ENCODE data around the gene GRPEL1.

Gene GRPEL1

DNA sequence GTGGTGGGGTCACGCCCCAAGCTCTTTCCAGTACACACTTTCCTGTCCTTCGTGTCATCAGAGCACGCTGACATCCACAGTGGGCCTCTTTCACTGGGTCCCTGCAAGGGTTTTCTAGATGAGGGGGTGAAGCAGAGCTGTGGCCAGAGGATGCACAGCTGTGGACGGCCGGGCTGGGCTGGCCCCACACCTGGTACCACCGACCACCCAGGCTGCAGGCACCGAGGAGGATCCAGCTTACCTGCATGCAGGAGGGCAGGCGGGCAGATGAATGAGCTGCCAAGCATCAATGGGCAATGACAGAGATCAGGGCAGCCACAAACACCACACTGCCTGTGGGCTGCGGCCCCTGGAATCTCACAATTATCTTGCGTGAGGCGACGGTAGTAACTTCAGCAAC, 9.5 kb upstream of the GRPEL1 start:
- no peaks in the 10 kb centered on the region for H3K4me1 ChIP-seq (ENCODE audit: control insufficient read depth, insufficient read depth, low read length)
- H3K27ac ChIP-seq (ENCODE audit: insufficient read depth, low read depth, low read length, poor library complexity, severe bottlenecking) = no peak overlapping the region
- H3K9me3 ChIP-seq (ENCODE audit: control insufficient read depth, low read length) = no peaks in the 10 kb centered on the region
- no peak overlapping the region for H3K4me3 ChIP-seq (ENCODE audit: insufficient read depth, low read depth, low read length)
- 93 to 94% methylated on average over 12 of the region's 12 CpGs for WGBS, 2 experiments
- no peaks in the 10 kb centered on the region for H3K36me3 ChIP-seq (ENCODE audit: control insufficient read depth, insufficient read depth, low read length)
- peaks cover 5% of the 10 kb centered on the region for H3K27me3 ChIP-seq (ENCODE audit: control insufficient read depth, insufficient read depth, low read length, poor library complexity, severe bottlenecking)

DNA sequence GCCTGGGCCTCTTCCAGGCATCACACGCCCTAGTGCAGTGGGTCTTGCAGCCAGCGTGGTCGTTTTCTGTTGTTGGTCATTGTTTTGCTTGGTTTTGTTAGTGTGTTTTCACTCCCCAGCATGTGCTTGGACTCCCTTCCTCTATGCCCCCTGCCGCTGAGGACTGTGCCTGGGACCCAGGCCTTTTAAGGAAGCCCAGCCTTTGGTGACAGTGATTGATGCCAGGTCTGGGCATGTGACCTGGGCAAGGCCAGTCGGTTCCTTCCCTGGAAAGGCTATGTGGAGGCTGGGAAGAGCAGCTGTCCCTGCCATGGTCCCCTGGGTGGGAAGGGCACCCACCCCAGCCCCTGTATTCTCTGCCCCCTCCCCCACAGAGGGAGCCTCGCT, 8.8 kb upstream of the GRPEL1 start:
- Histone ChIP-seq H3K36me3 (ENCODE audit: control insufficient read depth, insufficient read depth, low read length) (no peaks in the 10 kb centered on the region), H3K4me1 (ENCODE audit: control insufficient read depth, insufficient read depth, low read length) (no peaks in the 10 kb centered on the region), H3K9me3 (ENCODE audit: control insufficient read depth, low read length) (no peaks in the 10 kb centered on the region), H3K27me3 (ENCODE audit: control insufficient read depth, insufficient read depth, low read length, poor library complexity, severe bottlenecking) (peaks cover 11% of the 10 kb centered on the region), H3K4me3 (ENCODE audit: insufficient read depth, low read depth, low read length) (no peak overlapping the region), H3K27ac (ENCODE audit: insufficient read depth, low read depth, low read length, poor library complexity, severe bottlenecking) (no peak overlapping the region)
- 84 to 87% methylated on average over 6 of the region's 6 CpGs for WGBS, 2 experiments

DNA sequence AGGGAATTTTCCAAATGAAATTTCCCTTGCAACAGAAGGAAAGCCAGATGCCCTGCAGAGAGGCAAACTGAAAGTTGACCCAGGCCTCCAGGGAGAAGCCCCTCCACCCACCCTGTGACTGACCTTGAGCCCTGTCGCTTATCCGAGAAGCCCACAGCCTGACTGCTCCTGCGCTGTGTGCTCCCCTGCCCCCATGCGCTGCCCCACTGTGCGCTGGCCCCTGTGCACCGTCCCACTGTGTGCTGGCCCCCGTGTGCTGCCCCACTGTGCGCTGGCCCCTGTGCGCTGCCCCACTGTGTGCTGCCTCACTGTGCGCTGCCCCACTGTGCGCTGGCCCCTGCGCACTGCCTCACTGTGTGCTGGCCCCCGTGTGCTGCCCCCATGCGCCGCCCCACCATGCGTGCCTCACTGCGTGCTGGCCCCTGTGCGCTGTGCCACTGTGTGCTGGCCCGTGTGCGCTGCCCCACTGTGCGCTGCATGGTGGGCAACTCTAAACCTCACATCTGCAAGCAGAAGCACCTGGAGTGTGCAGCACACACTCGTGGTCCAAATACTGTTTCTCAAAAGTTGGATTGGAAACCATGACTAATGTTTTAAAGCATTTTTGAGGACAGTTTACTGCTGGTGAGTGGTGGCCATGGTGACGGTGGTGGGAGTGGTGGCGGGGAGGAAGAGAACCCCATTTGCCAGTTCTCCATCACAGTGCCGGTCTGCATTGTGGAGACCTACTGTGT, 8.3 kb upstream of the GRPEL1 start:
- no peaks in the 10 kb centered on the region for H3K36me3 ChIP-seq (ENCODE audit: control insufficient read depth, insufficient read depth, low read length)
- no peak overlapping the region for H3K27ac ChIP-seq (ENCODE audit: insufficient read depth, low read depth, low read length, poor library complexity, severe bottlenecking)
- H3K4me1 ChIP-seq (ENCODE audit: control insufficient read depth, insufficient read depth, low read length) = no peaks in the 10 kb centered on the region
- H3K9me3 ChIP-seq (ENCODE audit: control insufficient read depth, low read length) = no peaks in the 10 kb centered on the region
- 85 to 89% methylated on average over 25 of the region's 25 CpGs for WGBS, 2 experiments
- H3K27me3 ChIP-seq (ENCODE audit: control insufficient read depth, insufficient read depth, low read length, poor library complexity, severe bottlenecking) = peaks cover 8% of the 10 kb centered on the region
- H3K4me3 ChIP-seq (ENCODE audit: insufficient read depth, low read depth, low read length) = no peak overlapping the region

DNA sequence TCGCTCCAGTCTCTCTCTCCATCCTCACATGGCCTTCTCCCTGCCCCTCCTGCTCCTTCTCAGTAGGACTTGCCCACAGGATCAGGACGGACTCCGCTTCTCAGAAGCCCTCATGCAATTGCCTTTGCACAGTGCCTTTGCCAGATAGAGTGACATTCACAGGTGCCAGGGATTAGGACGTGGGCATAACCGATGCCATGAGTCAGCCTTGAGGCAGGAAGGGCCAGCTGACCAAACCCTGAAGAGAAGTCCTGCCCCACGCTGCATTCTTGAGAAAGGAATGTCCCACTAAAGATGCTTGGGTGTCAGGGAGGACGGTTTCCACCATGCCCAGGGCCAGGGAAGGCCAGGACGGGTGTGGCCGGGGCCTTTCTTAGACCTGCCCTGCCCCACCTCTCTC, 6.6 kb upstream of the GRPEL1 start:
- no peaks in the 10 kb centered on the region for H3K9me3 ChIP-seq (ENCODE audit: control insufficient read depth, low read length)
- H3K27me3 ChIP-seq (ENCODE audit: control insufficient read depth, insufficient read depth, low read length, poor library complexity, severe bottlenecking) = peaks cover 20% of the 10 kb centered on the region
- H3K27ac ChIP-seq (ENCODE audit: insufficient read depth, low read depth, low read length, poor library complexity, severe bottlenecking) = no peak overlapping the region
- WGBS, 2 experiments = 84 to 86% methylated on average over 9 of the region's 9 CpGs
- no peaks in the 10 kb centered on the region for H3K4me1 ChIP-seq (ENCODE audit: control insufficient read depth, insufficient read depth, low read length)
- H3K4me3 ChIP-seq (ENCODE audit: insufficient read depth, low read depth, low read length) = no peak overlapping the region
- no peaks in the 10 kb centered on the region for H3K36me3 ChIP-seq (ENCODE audit: control insufficient read depth, insufficient read depth, low read length)

DNA sequence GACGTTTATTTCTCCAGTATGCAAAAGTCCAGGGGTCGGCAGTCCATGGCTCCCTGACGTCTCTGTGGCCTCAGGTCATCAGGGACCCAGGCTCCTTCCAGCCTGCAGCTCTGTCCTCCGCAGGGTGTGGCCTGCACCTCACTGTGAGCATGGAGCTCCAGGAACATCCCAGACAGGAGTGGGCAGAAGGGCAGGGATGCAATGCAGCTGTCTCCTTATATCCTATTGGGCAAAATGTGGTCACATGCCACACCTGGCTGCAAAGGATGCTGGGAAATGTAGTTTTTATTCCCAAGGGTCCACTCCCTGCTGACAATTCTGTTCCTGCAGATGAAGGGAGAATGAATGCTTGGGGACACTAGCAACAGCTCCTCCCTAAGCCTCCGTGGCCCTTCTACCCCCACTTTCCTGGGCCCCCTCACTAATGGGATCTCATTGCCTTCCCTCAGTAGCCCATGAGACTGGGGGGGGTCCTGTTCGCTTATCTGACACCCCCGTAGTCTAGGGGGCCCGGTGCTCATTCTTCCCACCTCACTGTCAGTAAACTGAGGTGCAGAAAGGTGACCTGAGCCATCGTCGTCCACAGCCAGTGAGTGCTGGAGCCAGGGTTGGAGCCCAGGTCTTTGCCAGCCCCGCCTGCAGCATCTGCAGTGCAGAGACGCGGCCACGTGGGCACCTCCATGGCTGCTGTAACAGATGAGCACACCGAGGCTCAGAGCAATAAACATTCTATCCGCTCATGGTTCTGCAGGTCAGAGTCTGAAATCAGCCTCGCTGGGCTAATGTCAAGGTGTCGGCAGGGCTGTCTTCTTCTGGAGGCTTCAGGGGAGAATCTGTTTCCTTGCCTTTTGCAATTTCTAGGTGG, 5.9 kb upstream of the GRPEL1 start:
- Histone ChIP-seq H3K9me3 (ENCODE audit: control insufficient read depth, low read length) (no peaks in the 10 kb centered on the region), H3K27ac (ENCODE audit: insufficient read depth, low read depth, low read length, poor library complexity, severe bottlenecking) (no peak overlapping the region), H3K4me1 (ENCODE audit: control insufficient read depth, insufficient read depth, low read length) (no peaks in the 10 kb centered on the region), H3K36me3 (ENCODE audit: control insufficient read depth, insufficient read depth, low read length) (no peaks in the 10 kb centered on the region), H3K4me3 (ENCODE audit: insufficient read depth, low read depth, low read length) (no peak overlapping the region), H3K27me3 (ENCODE audit: control insufficient read depth, insufficient read depth, low read length, poor library complexity, severe bottlenecking) (peaks cover 27% of the 10 kb centered on the region)
- WGBS, 2 experiments = 77 to 79% methylated on average over 18 of the region's 18 CpGs

DNA sequence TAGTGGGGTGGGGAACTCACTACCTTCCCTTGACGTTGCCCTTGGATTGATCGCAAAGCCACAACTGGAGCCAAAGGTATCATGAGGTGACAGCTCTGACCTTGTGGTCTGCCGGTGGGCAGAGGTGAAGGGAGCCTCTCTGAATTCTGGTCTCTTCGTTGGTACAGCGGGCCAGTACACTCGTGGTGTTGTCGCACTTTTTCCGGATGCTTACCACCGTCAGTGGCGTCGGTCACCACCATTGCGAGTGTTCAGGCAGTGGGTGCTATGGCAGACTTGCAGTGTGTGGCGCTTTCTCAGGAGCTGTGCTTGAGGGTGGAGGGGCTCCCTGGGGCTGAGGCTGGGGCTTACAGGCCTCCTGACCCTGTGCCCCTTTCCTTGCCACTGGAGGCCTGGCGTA, 5.2 kb upstream of the GRPEL1 start:
- 90 to 92% methylated on average over 14 of the region's 14 CpGs for WGBS, 2 experiments
- H3K4me1 ChIP-seq (ENCODE audit: control insufficient read depth, insufficient read depth, low read length) = no peaks in the 10 kb centered on the region
- no peak overlapping the region for H3K4me3 ChIP-seq (ENCODE audit: insufficient read depth, low read depth, low read length)
- H3K9me3 ChIP-seq (ENCODE audit: control insufficient read depth, low read length) = no peaks in the 10 kb centered on the region
- H3K27me3 ChIP-seq (ENCODE audit: control insufficient read depth, insufficient read depth, low read length, poor library complexity, severe bottlenecking) = peaks cover 31% of the 10 kb centered on the region
- no peaks in the 10 kb centered on the region for H3K36me3 ChIP-seq (ENCODE audit: control insufficient read depth, insufficient read depth, low read length)
- no peak overlapping the region for H3K27ac ChIP-seq (ENCODE audit: insufficient read depth, low read depth, low read length, poor library complexity, severe bottlenecking)

DNA sequence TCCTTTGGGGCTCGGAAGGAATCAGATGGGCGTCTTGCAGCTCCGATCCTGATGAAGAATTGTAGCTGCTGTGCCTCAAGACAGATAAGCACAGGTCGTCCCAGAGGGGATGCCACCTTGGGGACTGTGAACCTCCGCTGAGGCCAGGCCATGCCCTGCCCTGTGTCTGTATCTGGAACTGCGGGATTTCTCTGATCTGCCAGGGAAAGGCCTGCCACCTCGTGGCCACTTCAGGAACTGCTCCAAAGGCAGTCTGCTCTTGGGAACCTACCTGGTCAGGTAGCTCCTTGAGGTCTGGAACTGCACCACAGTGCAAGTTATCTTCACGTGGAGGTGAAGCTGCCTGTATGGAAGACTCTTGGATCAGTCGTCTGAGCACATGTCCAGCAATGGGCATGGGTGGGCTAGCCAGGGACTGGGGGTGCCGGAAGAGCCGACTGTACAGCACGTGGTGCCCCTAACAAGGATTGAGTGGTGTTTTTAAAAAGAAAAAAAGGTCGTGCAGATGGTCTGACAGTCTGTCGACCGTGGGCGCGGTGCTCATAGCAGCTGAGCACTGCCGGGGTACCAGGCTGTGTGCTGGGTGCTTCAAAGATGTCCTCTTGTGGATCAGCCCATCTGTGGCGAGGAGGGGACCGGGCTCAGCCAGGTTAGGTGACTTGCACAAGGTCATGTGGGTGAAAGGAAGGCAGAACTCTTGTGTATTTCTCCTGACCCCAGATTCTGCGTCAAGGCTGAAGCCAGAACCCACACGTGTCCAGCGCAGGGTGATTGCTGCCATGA, 3.1 kb upstream of the GRPEL1 start:
- Histone ChIP-seq H3K27ac (ENCODE audit: insufficient read depth, low read depth, low read length, poor library complexity, severe bottlenecking) (no peak overlapping the region), H3K9me3 (ENCODE audit: control insufficient read depth, low read length) (no peaks in the 10 kb centered on the region), H3K4me3 (ENCODE audit: insufficient read depth, low read depth, low read length) (no peak overlapping the region), H3K36me3 (ENCODE audit: control insufficient read depth, insufficient read depth, low read length) (no peaks in the 10 kb centered on the region), H3K27me3 (ENCODE audit: control insufficient read depth, insufficient read depth, low read length, poor library complexity, severe bottlenecking) (peaks cover 31% of the 10 kb centered on the region), H3K4me1 (ENCODE audit: control insufficient read depth, insufficient read depth, low read length) (peaks cover 9% of the 10 kb centered on the region)
- 47 to 48% methylated on average over 23 of the region's 23 CpGs for WGBS, 2 experiments

DNA sequence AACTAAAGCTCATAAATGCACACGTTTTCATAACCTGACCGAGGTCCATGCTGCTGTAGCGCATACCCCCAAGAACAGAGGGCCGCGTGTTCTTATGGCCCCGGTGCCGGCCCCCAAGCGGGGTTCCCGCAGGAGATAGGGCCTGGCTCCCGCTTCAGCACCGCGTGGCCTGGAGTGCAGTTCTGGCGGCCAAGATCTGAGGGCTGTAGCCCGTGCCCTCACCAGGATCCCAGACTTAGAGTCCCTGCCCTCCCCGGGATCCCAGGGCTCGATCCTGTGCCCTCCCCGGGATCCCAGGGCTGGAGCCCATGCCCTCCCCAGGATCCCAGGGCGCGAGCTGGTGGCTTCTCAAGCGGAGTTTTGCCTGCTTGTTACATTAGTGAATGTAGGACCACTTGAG, 1.0 kb upstream of the GRPEL1 start:
- Histone ChIP-seq H3K36me3 (ENCODE audit: control insufficient read depth, insufficient read depth, low read length) (peaks cover 7% of the 10 kb centered on the region), H3K4me3 (ENCODE audit: insufficient read depth, low read depth, low read length) (peak overlapping the region; percentile 87), H3K27me3 (ENCODE audit: control insufficient read depth, insufficient read depth, low read length, poor library complexity, severe bottlenecking) (peaks cover 31% of the 10 kb centered on the region), H3K27ac (ENCODE audit: insufficient read depth, low read depth, low read length, poor library complexity, severe bottlenecking) (no peak overlapping the region), H3K4me1 (ENCODE audit: control insufficient read depth, insufficient read depth, low read length) (peaks cover 9% of the 10 kb centered on the region), H3K9me3 (ENCODE audit: control insufficient read depth, low read length) (no peaks in the 10 kb centered on the region)
- 11 to 14% methylated on average over 20 of the region's 20 CpGs for WGBS, 2 experiments

DNA sequence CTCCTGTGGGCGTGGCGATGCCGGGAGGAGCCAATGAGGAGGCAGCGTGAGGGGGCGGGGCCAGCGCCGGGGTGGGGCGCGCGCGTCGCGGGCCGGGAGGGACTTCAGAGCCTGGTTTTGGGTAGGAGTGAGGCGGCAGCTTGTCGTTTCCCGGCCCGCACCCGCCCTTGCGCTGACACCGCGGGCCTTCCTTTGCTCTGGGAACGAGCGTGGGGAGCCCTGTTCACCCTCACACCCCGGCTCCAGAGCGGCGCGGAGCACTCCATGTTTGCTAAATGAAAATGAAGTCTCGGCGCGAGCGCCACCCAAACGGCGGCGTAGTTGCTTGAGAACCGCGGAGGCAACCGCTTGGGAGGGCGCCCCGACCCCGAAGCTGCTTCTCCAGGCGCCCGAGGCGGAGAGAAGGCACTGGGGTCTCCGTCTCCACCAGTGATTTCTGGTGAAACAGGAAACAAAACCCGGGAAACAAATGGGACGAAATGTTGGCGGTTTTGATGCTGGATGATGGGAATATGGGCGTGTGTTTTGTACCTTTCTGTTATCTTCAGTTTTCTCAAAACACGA, 497 bp upstream of the GRPEL1 start:
- Histone ChIP-seq H3K4me3 (ENCODE audit: insufficient read depth, low read depth, low read length) (peak overlapping the region; percentile 87), H3K27me3 (ENCODE audit: control insufficient read depth, insufficient read depth, low read length, poor library complexity, severe bottlenecking) (peaks cover 31% of the 10 kb centered on the region), H3K4me1 (ENCODE audit: control insufficient read depth, insufficient read depth, low read length) (peaks cover 9% of the 10 kb centered on the region), H3K9me3 (ENCODE audit: control insufficient read depth, low read length) (no peaks in the 10 kb centered on the region), H3K27ac (ENCODE audit: insufficient read depth, low read depth, low read length, poor library complexity, severe bottlenecking) (no peak overlapping the region), H3K36me3 (ENCODE audit: control insufficient read depth, insufficient read depth, low read length) (peaks cover 11% of the 10 kb centered on the region)
- WGBS, 2 experiments = 0 to 1% methylated on average over 49 to 50 of the region's 50 CpGs

DNA sequence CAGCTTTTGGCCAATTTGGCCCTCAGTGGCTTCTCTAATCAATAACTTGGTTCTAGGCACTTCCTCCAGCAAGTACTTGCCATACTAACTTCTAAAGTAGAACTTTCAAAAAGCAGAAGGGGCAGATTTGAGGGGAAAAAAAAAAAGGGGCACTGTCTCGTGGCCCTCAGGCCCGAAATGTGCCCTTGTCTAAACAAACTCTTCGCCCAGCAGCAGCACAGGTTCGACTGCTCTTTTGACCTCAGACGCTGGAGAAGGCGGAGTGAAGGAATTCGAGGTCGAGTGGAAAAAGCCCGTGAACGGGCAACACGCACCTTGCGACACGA, 775 bp downstream of the GRPEL1 start:
- Histone ChIP-seq H3K4me1 (ENCODE audit: control insufficient read depth, insufficient read depth, low read length) (peaks cover 9% of the 10 kb centered on the region), H3K9me3 (ENCODE audit: control insufficient read depth, low read length) (no peaks in the 10 kb centered on the region), H3K27ac (ENCODE audit: insufficient read depth, low read depth, low read length, poor library complexity, severe bottlenecking) (no peak overlapping the region), H3K27me3 (ENCODE audit: control insufficient read depth, insufficient read depth, low read length, poor library complexity, severe bottlenecking) (peaks cover 29% of the 10 kb centered on the region), H3K36me3 (ENCODE audit: control insufficient read depth, insufficient read depth, low read length) (peaks cover 19% of the 10 kb centered on the region), H3K4me3 (ENCODE audit: insufficient read depth, low read depth, low read length) (peak overlapping the region; percentile 87)
- WGBS, 2 experiments = 8% methylated on average over 13 of the region's 13 CpGs

Measured in ectodermal cell (in vitro differentiated cells).